ENCODE measurements around the gene RETN. TPM values are rescaled to one million over a fixed set of nuclear protein-coding genes. Genes with fewer than 3 reads are reported as not detected.

Gene RETN
- total RNA-seq, 2 experiments from 2014 or later, result not detected

DNA sequence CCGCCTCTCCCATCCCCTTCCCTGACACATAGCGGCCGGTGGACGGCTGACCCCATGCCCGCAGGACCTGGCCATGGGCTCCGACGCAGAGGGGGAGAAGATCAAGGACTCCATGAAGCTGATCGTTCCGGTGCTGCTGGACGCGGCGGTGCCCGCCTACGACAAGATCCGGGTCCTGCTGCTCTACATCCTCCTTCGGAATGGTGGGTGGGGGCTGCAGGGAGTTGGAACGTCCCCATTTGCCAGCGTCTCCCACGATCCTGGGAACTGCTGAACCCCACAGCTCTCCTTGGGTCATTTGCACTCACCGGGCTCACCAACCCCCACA lies 24.3 kb upstream of the RETN start:
- Histone ChIP-seq H3K4me1 (ENCODE audit: insufficient read depth, low read length) (peaks cover 14% of the 10 kb centered on the region), H3K9me3 (ENCODE audit: control insufficient read depth in 1 of 2, insufficient read depth in 1 of 2, low read length in 2 of 2) (no peaks in the 10 kb centered on the region), H3K4me3 (ENCODE audit: low read length) (no peak overlapping the region), H3K27ac (ENCODE audit: low read depth in 1 of 2, low read length in 2 of 2) (no peak overlapping the region), H3K36me3 (ENCODE audit: insufficient read depth, low read length) (peaks cover 50% of the 10 kb centered on the region), H3K27me3 (ENCODE audit: control insufficient read depth in 1 of 2, insufficient read depth in 2 of 2, low read length in 2 of 2) (no peaks in the 10 kb centered on the region)
- CTCF ChIA-PET, result interaction anchor here (1.8 kb wide), 1 partner anchor 36 kb away, joined by 5 read pairs; the partner anchor contains the start of gene TRAPPC5
- DNase-seq (peak in 1 of 14 experiments; percentile 37), ATAC-seq (ENCODE audit: poor library complexity) (no peak)
- H3K36me3 Mint-ChIP-seq (ENCODE audit: low read depth), result peaks cover 37% of the 10 kb centered on the region
- peaks cover 10% of the 10 kb centered on the region for H3K4me1 Mint-ChIP-seq (ENCODE audit: low read depth)
- intact Hi-C loops (cut with DNase I, micrococcal nuclease), result no loop called here
- H3K4me3 Mint-ChIP-seq, result no peak overlapping the region
- H3K27ac Mint-ChIP-seq, result no peak overlapping the region
- no peaks in the 10 kb centered on the region for H3K9me3 Mint-ChIP-seq
- no peak for TF ChIP-seq CTCF (IDR thresholded peaks at IDR 0.05)
- H3K27me3 Mint-ChIP-seq, result no peaks in the 10 kb centered on the region
- POLR2A ChIA-PET, result interaction anchor here (1.0 kb wide), 1 partner anchor 14 kb away, joined by 3 read pairs; no protein-coding TSS in a partner anchor

DNA sequence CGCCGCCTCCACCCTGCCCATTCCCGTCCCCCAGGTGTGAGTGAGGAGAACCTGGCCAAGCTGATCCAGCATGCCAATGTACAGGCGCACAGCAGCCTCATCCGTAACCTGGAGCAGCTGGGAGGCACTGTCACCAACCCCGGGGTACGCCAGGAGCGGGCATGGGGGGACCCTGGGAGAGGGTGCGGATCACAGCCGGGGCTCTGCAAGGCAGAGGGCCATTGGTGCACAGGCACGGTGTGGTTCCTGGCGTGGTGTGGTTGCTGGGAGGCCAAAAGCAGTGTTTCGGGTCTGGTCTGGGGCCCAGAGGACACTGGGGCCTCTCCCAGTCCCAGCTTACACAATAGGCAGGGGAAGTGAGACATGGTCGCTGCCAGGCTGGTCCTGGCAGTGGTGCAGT lies 23.7 kb upstream of the RETN start:
- peaks cover 47% of the 10 kb centered on the region for H3K36me3 ChIP-seq (ENCODE audit: insufficient read depth, low read length)
- peaks cover 31% of the 10 kb centered on the region for H3K36me3 Mint-ChIP-seq (ENCODE audit: low read depth)
- no peaks in the 10 kb centered on the region for H3K27me3 ChIP-seq (ENCODE audit: control insufficient read depth in 1 of 2, insufficient read depth in 2 of 2, low read length in 2 of 2)
- H3K9me3 ChIP-seq (ENCODE audit: control insufficient read depth in 1 of 2, insufficient read depth in 1 of 2, low read length in 2 of 2), result no peaks in the 10 kb centered on the region
- POLR2A ChIA-PET, result interaction anchor here (1.0 kb wide), 1 partner anchor 14 kb away, joined by 3 read pairs; no protein-coding TSS in a partner anchor
- TF ChIP-seq CTCF (IDR thresholded peaks at IDR 0.05), result no peak
- peaks cover 3% of the 10 kb centered on the region for H3K4me1 Mint-ChIP-seq (ENCODE audit: low read depth)
- H3K4me1 ChIP-seq (ENCODE audit: insufficient read depth, low read length), result peaks cover 9% of the 10 kb centered on the region
- no peak overlapping the region for H3K4me3 ChIP-seq (ENCODE audit: low read length)
- intact Hi-C loops (cut with DNase I, micrococcal nuclease), result no loop called here
- no peaks in the 10 kb centered on the region for H3K9me3 Mint-ChIP-seq
- no peak for ATAC-seq (ENCODE audit: poor library complexity)
- no peaks in the 10 kb centered on the region for H3K27me3 Mint-ChIP-seq
- no peak overlapping the region for H3K27ac ChIP-seq (ENCODE audit: low read depth in 1 of 2, low read length in 2 of 2)
- H3K4me3 Mint-ChIP-seq, result no peak overlapping the region
- peak in 1 of 14 experiments; percentile 39 for DNase-seq
- CTCF ChIA-PET, result interaction anchor here (1.8 kb wide), 1 partner anchor 36 kb away, joined by 5 read pairs; the partner anchor contains the start of gene TRAPPC5
- H3K27ac Mint-ChIP-seq, result no peak overlapping the region

DNA sequence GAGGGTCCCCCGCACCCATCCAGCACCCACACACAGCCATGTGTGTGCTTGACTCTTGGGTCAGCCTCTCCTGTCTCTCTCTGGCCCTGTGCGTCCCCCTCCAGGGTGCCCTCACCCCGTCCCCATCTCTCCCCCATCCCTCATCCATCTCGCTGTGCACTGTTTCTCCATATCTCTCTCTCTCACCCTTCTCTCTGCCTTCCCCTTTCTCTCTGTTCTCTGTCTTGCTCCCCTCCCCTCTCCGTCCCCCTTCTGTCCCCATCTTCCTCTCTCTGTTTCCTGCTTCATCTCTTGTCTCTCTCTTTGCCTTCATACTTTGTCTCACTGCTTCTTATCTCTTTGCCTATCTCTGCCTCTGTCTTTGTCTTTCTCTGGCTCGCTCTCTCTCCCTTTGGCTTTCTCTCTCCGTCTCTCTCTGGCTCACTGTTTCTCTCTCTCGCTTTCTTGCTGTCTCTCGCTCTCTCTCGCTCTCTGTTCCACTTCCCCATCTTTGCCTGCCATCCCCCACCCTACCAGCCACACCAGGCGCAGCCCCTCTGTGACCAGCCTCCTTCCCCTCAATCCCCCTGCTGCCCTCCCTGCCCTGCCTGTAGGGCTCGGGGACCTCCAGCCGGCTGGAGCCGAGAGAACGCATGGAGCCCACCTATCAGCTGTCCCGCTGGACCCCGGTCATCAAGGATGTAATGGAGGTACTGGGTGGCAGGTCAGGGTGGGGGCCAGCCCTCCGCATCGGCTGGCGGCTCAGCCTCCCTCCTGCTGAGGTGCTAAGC lies 23.0 kb upstream of the RETN start:
- Mint-ChIP-seq H3K4me1 (ENCODE audit: low read depth) (no peaks in the 10 kb centered on the region), H3K27me3 (no peaks in the 10 kb centered on the region), H3K36me3 (ENCODE audit: low read depth) (peaks cover 27% of the 10 kb centered on the region), H3K9me3 (no peaks in the 10 kb centered on the region), H3K27ac (no peak overlapping the region), H3K4me3 (no peak overlapping the region)
- no peaks in the 10 kb centered on the region for H3K9me3 ChIP-seq (ENCODE audit: control insufficient read depth in 1 of 2, insufficient read depth in 1 of 2, low read length in 2 of 2)
- H3K4me1 ChIP-seq (ENCODE audit: insufficient read depth, low read length), result peaks cover 9% of the 10 kb centered on the region
- no peak for TF ChIP-seq CTCF (IDR thresholded peaks at IDR 0.05)
- DNase-seq (peak in 1 of 14 experiments; percentile 19), ATAC-seq (ENCODE audit: poor library complexity) (no peak)
- H3K27me3 ChIP-seq (ENCODE audit: control insufficient read depth in 1 of 2, insufficient read depth in 2 of 2, low read length in 2 of 2), result no peaks in the 10 kb centered on the region
- H3K27ac ChIP-seq (ENCODE audit: low read depth in 1 of 2, low read length in 2 of 2), result no peak overlapping the region
- intact Hi-C loops (cut with DNase I, micrococcal nuclease), result no loop called here
- no peak overlapping the region for H3K4me3 ChIP-seq (ENCODE audit: low read length)
- POLR2A ChIA-PET, result interaction anchor here (1.0 kb wide), 1 partner anchor 15 kb away, joined by 3 read pairs; no protein-coding TSS in a partner anchor
- CTCF ChIA-PET, result no interaction called here
- peaks cover 42% of the 10 kb centered on the region for H3K36me3 ChIP-seq (ENCODE audit: insufficient read depth, low read length)
